ENCODE results near the gene AKR1E2.

- TF ChIP-seq SPI1 (IDR thresholded peaks at IDR 0.05; ENCODE audit: borderline replicate concordance, low read depth, low read length) (no peak), ELF1 (tag; IDR thresholded peaks at IDR 0.05) (no peak), REST (IDR thresholded peaks at IDR 0.05; ENCODE audit: borderline replicate concordance) (no peak), REST (CRISPR knock-in tag; IDR thresholded peaks at IDR 0.05; ENCODE audit: low read depth) (no peak), MTF1 (CRISPR knock-in tag; IDR thresholded peaks at IDR 0.05; ENCODE audit: borderline replicate concordance) (no peak), E2F4 (CRISPR knock-in tag; IDR thresholded peaks at IDR 0.05; ENCODE audit: low read depth) (no peak), BHLHE40 (IDR thresholded peaks at IDR 0.05; ENCODE audit: low read length) (no peak), ZBTB26 (CRISPR knock-in tag; IDR thresholded peaks at IDR 0.05) (no peak), CREB3 (tag; conservative IDR thresholded peaks at IDR 0.05; ENCODE audit: low read depth) (no peak), CBX5 (IDR thresholded peaks at IDR 0.05; ENCODE audit: borderline replicate concordance, low read depth) (no peak), TAF1 (IDR thresholded peaks at IDR 0.05; ENCODE audit: control insufficient read depth, extremely low read depth, insufficient read depth, low read length, severe bottlenecking) (no peak), HDGF (IDR thresholded peaks at IDR 0.05) (no peak), CC2D1A (IDR thresholded peaks at IDR 0.05) (no peak), CTCF (IDR thresholded peaks at IDR 0.05 in 2 of 3, conservative IDR thresholded peaks at IDR 0.05 in 1 of 3; ENCODE audit: insufficient read depth in 2 of 3, low read depth in 1 of 3, low read length in 3 of 3) (0 out of 6 replicates have a peak, but pooled peaks of 1 of the 3 experiments have one; percentile 2)
Measured at GRCh38 chr10:4849042-4849402, 23.0 kb downstream of the AKR1E2 start.
